WTC11 (cell line): Measurements from ENCODE around the gene HAPSTR1.

Experiments
- CTCF ChIP-seq: fragments of 200-600 bp; IDR thresholded peaks from 2 replicates; pipeline ENCODE4 v1.8.0; 2022; ENCODE audit warnings: antibody characterized with exemption
- MAX ChIP-seq: sonication (generic); formaldehyde crosslinking; IDR thresholded peaks from 2 replicates; pipeline ENCODE4 v1.8.0; 2022; ENCODE audit warnings: mild to moderate bottlenecking, missing genetic modification reagents
- RELA ChIP-seq: sonication (generic); formaldehyde crosslinking; IDR thresholded peaks from 2 replicates; pipeline ENCODE4 v1.8.1; 2022; ENCODE audit warnings: missing genetic modification reagents, mild to moderate bottlenecking, borderline replicate concordance
- STAT6 ChIP-seq: sonication (generic); formaldehyde crosslinking; conservative IDR thresholded peaks from 2 replicates; pipeline ENCODE4 v1.8.1; 2023; ENCODE audit warnings: mild to moderate bottlenecking, low read depth, missing genetic modification reagents, moderate library complexity
- USF1 ChIP-seq: sonication (generic); formaldehyde crosslinking; IDR thresholded peaks from 2 replicates; pipeline ENCODE4 v1.8.0; 2022; ENCODE audit warnings: mild to moderate bottlenecking, missing genetic modification reagents
- USF2 ChIP-seq: sonication (generic); formaldehyde crosslinking; IDR thresholded peaks from 2 replicates; pipeline ENCODE4 v1.8.1; 2023; ENCODE audit warnings: mild to moderate bottlenecking, missing genetic modification reagents, moderate library complexity

GRCh38 chr16:9122969-9123368, 31.5 kb downstream of the HAPSTR1 start:
- TF ChIP-seq STAT6 (CRISPR knock-in tag) (no peak), CTCF (no peak), RELA (no peak), USF2 (CRISPR knock-in tag) (no peak), USF1 (CRISPR knock-in tag) (no peak), MAX (no peak)
